Activated CD4-positive, alpha-beta T cell treated with anti-CD3 and anti-CD28 coated beads for 24 hours (primary cell): ENCODE results near the gene SELL.
"Not testable (repeated sequence)": the region's sequence is repeated elsewhere in the genome, so short reads cannot be mapped to it uniquely, and the experiment has no call there.

Source experiments
- DNase-seq, 2 donors: peaks; one replicate each; pipeline ENCODE4 v3.0.0-alpha.2; 2020; ENCODE audit warnings: low read depth in 2 of 2

Gene SELL

DNA sequence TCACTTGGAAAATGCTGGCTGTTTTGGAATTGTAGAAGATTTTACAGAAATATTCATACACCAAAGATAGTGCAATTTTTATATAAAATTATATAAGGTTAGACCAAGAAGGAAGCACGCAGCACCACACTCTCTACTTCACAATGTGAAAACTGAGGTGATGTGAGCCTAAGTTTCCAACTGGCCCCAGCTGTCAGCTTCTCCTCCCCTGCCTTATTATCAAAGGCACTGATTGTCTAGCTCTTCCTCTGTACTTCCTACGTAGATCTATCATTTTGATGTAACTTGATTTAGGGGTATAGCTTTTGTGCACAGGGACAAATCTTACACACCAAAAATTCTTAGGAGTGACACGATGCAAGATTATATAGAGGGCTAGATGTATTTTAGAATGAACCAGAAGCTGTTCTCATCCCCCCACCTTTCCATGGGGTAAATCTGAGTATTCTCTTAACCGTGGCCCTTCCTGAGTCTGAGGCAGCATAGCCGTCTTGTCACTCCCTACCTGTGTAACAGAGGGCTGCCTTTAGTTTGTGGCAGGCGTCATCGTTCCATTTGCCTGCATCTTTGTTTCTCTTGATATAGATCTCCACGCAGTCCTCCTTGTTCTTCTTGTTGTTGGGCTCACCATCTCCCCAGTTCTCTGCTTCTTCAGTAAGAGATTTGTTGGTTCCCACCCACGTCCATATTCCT is 3.4 kb downstream of the SELL start:
- no peak for DNase-seq

DNA sequence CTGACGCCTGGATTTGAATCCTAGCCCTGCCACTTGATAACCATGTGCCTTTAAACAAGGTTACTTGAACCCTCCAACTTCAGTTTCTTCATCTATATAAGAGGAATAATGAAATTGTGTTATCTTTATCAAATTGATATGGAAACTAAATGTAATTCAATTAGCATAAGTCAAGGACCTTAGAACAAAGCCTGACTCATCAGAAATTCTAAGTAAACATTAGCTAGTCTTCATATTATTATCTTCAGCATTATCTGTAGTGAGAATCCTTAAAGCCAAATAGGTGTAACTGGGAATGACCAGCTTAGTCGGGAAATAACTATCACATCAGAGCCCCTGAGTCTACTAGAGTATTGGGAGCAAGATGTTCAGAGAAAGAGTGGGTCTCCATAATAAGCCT is 6.6 kb downstream of the SELL start:
- no peak for DNase-seq

- no peak for DNase-seq
These were observed 10.0 kb downstream of the SELL start for GRCh38 chr1:169701261-169702005.

- DNase-seq = no peak
These were observed 11.7 kb downstream of the SELL start for GRCh38 chr1:169699707-169700106.

DNA sequence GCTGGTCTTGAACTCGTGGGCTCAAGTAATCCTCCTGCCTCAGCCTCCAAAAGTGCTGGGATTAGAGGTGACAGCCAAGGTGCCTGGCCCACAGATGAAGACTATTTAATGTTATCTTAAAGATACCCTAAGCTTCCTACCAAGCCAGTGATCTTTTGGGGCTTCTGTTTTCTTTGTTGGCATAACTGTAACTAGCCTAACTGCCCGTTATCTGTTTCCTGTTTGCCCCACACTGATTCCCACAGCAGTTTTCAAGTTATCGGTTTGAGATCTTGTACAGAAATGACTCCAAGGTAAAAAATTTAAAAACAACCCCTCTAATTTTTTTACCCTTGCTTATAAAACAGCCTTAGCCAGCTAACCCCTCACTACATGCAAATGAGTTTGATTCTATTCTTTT is 12.4 kb downstream of the SELL start:
- no peak for DNase-seq

GRCh38 chr1:169697755-169698154 is 13.7 kb downstream of the SELL start:
- no peak for DNase-seq

DNA sequence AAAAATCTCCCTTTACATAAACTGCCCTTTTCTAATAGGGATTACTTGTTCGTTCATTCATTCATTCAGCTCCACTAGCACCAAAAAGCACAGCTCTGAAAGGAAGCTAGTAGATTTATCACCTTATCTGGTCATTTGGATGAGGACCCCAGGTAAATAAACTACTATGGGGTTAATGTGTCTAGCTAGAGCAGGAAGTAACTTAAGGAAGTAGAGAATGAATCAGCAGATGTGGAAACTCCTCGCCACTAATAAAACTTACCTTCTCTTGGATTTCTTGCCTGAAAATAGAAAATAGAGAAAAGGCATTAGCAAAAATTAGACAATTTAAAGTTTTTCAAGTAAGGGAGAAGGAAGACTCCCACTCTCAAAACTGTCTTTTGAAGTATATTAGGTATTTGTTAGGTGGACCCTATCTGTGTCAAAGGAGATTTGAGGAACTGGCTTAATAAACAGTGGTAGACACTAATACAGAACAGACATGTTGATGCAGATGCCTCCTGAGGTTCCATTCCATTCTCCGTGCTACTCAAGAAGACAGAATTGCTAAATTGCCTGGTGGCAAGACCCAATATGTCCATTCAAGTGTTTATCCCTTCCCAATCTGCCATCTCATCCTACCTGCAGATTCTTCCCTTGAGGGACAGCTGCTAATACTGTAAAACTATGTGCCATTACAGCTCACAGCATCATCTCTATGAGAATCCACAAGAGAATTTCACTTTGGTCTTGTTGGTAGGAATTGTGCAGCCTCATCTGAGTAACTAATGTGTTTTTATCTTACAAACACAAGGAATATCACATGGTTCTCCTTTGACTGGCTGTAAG is 14.9 kb downstream of the SELL start:
- DNase-seq = no peak

DNA sequence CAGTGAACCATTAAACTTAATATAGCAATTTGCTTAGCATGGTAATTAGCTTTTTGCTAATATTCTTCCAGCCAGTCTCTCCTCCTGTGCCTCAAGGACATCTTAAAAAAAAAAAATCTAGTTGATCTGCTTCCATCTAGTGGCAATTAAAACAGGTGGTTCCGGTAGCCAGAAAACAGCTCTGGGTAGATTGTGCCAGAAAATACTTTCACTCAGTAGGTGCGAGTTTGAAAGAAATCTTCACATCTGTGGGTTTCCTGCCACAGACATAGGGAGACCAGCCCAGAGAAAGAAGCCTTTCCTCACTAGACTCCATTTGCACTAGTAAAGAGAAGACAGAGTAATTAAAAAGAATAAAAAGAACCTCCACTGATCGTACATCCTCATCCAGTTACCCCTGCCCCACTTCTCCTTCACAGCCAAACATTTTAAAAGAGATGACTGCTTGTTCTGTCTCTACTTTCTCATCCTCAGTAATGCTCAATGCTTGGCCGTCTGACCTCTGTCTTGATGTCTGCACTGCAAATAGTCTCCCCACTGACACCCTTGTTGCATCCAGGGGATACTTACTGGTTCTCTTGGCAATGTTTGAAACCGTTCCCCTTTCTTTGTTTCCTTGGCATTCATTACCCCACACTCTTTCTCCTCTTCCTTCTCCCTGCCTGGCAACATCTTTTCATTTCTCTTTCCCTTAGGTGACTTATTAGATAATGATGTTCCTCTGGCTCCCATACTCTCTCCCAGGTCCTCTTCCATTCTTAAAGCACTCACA is 16.9 kb downstream of the SELL start:
- DNase-seq = no peak

GRCh38 chr1:169692756-169693460 is 18.5 kb downstream of the SELL start:
- no peak for DNase-seq

DNA sequence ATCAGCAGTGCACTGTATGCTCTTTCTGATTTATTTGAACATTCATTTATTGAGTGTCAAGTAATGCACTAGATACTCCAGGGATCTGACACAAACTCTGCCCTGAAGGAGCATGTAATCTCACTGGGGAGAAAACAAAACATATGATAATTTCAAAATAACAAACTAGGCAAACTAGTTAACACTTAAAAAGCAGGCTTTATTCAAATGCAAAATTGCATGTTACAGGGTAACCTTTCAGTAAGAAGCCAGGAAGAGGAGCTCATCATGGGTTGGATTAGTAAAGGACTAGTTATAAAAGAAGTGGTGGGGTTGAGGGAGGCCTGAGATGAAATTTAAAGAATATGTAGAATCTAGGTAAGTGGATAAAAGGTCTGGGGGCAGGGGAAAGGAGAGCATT is 20.9 kb downstream of the SELL start:
- DNase-seq = no peak

DNA sequence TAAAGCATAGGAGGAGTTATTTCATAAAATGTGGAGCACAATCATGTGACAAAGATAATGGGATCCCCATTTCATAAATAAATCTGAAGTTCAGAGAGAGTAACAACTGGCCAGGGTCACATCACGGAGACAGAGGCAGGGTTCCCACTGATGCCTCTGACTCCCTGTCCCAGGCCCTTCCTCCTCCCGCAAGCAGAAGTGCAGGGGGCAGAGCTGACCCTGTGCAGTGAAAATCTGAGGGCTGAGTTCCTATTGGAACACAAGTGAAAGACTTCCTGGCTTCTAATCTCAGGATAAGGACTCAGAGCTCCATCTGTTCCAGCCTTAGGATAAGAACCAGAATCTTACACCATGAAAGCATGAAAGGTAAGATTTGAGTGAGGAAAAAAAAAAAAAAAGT is 22.0 kb downstream of the SELL start:
- DNase-seq = no peak

DNA sequence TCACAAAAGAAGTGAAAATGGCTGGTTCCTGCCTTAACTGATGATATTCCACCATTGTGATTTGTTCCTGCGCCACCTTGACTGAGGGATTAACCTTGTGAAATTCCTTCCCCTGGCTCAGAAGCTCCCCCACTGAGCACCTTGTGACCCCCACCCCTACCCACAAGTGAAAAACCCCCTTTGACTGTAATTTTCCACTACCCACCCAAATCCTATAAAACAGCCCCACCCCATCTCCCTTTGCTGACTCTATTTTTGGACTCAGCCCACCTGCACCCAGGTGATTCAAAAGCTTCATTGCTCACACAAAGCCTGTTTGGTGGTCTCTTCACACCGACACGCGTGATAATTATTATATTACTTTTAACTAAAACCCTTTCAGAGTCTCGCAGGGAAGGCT is 23.0 kb downstream of the SELL start:
- not testable (repeated sequence) for DNase-seq

GRCh38 chr1:169683661-169684060 is 27.8 kb downstream of the SELL start:
- no peak for DNase-seq

DNA sequence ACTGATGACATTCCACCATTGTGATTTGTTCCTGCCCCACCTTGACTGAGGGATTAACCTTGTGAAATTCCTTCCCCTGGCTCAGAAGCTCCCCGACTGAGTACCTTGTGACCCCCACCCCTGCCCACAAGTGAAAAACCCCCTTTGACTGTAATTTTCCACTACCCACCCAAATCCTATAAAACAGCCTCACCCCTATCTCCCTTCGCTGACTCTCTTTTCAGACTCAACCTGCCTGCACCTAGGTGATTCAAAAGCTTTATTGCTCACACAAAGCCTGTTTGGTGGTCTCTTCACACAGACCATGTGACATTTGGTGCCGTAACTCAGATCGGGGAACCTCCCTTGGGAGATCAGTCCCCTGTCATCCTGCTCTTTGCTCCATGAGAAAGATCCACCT is 28.3 kb downstream of the SELL start:
- not testable (repeated sequence) for DNase-seq

GRCh38 chr1:169682071-169682470 is 29.3 kb downstream of the SELL start:
- no peak for DNase-seq

- DNase-seq = no peak
These were observed 30.3 kb downstream of the SELL start for GRCh38 chr1:169681140-169681539.

GRCh38 chr1:169680377-169681019 is 30.9 kb downstream of the SELL start:
- DNase-seq = peak; percentile 49 to 59

GRCh38 chr1:169679692-169680091 is 31.7 kb downstream of the SELL start:
- DNase-seq = no peak

DNA sequence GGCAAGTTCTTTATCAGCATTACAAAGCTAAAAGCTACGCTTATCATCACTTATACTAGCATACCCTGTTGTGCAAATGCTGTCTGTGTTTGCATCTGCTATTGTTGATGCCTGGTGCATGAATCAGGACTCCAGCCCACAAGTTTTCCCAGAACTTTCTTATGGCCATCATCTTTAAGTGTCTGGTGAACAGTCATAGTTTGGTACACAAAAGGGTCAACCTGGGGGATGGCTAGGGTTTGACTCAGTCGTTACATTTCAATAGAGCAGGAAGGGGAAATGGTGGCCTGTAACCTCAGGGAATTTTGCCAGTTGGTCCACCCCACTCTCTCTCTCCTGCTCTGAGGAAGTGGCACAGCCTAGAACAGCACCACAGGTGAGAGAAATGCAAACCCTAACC is 35.4 kb downstream of the SELL start:
- DNase-seq = no peak

DNA sequence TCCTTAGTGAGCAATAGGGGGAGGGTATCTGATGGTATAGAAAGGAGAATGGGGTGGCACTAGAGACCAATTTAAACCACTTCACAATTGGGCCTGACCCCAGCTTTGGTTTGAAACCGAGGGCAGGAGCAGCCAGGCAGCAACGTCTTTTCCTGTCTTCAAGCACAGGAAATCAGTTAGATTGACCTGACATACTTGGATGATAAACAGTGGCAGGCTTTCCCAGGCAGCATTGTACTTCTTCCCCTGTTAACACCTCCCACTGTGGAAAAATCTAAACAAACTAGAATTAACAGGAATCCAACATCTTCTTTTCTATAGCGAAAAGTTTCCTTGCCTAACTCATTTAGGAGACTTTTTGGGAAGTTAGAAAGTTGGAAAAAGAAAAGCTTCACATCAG is 40.6 kb downstream of the SELL start:
- DNase-seq = no peak

GRCh38 chr1:169670244-169670643 is 41.2 kb downstream of the SELL start:
- DNase-seq = not testable (repeated sequence)
